ENCODE data around the gene RACK1. TPM values are rescaled to one million over a fixed set of nuclear protein-coding genes. Genes with fewer than 3 reads are reported as not detected.

The RACK1 gene
- total and polyA plus RNA-seq, 2 of the 4 experiments (the other 2 are of a cell fraction) = 4,263 to 9,350 TPM

DNA sequence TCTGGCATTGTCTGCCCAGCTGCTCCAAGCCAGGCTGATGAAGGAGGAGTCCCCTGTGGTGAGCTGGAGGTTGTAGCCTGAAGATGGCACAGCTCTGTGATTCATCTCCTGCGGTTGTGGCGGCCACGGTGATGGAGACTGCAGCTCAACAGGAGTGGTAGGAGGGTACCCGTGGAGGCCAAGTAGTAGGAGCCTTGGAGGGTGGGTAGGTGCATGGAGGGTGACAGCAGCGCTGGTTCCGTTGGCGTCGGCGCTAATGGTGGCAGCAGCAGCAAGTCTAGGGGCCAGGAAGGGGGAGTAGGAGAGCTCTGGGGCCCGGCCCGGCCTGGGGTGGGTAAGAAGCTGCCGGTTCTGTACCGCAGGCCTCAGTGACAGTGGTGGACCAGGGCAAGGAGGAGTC is 39.6 kb upstream of the RACK1 start:
- Histone ChIP-seq H3K56ac (ENCODE audit: extremely low read depth, insufficient read depth, low read length) (no peak overlapping the region), H2AK5ac (ENCODE audit: low read depth, low read length) (no peak overlapping the region), H3K9ac (ENCODE audit: low read depth, low read length) (no peak overlapping the region), H2BK15ac (ENCODE audit: low read depth, low read length) (no peak overlapping the region), H2BK120ac (ENCODE audit: low read depth, low read length) (no peak overlapping the region), H4K8ac (ENCODE audit: low read depth in 2 of 2, low read length in 2 of 2) (no peak overlapping the region), H3K4ac (ENCODE audit: low read depth, low read length) (no peak overlapping the region), H3K36me3 (ENCODE audit: control insufficient read depth, insufficient read depth, low read length) (no peaks in the 10 kb centered on the region), H2BK5ac (ENCODE audit: low read depth, low read length, poor library complexity, severe bottlenecking) (no peak overlapping the region), H2AFZ (replicated peaks; ENCODE audit: low read length, poor library complexity) (no peak overlapping the region), H3K9me1 (ENCODE audit: insufficient read depth, low read length) (no peaks in the 10 kb centered on the region), H4K5ac (ENCODE audit: low read depth, low read length) (no peak overlapping the region), H3K27ac (ENCODE audit: insufficient read depth, low read length) (no peak overlapping the region), H3K14ac (replicated peaks; ENCODE audit: low read depth, low read length) (no peak overlapping the region), H3K18ac (ENCODE audit: low read depth, low read length) (no peak overlapping the region), H4K91ac (ENCODE audit: insufficient read depth, low read depth, low read length) (no peak overlapping the region), H3K4me3 (ENCODE audit: insufficient read depth, low read depth, low read length) (no peak overlapping the region), H3K23ac (ENCODE audit: low read depth, low read length) (no peak overlapping the region), H2AK9ac (replicated peaks; ENCODE audit: low read depth, low read length, poor library complexity) (no peak overlapping the region), H3K4me2 (ENCODE audit: low read depth, low read length) (no peak overlapping the region), H2BK20ac (ENCODE audit: low read depth, low read length) (no peak overlapping the region), H4K20me1 (ENCODE audit: insufficient read depth, low read length) (no peaks in the 10 kb centered on the region), H3K4me1 (ENCODE audit: control insufficient read depth, insufficient read depth, low read length) (no peaks in the 10 kb centered on the region), H3K9me3 (ENCODE audit: control insufficient read depth, insufficient read depth, low read length) (no peaks in the 10 kb centered on the region), H3K27me3 (ENCODE audit: control insufficient read depth, insufficient read depth, low read length) (no peaks in the 10 kb centered on the region), H3K79me1 (ENCODE audit: low read depth in 1 of 2, low read length in 2 of 2) (no peaks in the 10 kb centered on the region)
- TF ChIP-seq POLR2A (IDR thresholded peaks at IDR 0.05; ENCODE audit: low read depth, low read length) (no peak), MXI1 (IDR thresholded peaks at IDR 0.05; ENCODE audit: borderline replicate concordance, low read depth, low read length) (no peak), RFX5 (IDR thresholded peaks at IDR 0.05; ENCODE audit: low read depth, low read length) (no peak), BHLHE40 (IDR thresholded peaks at IDR 0.05; ENCODE audit: low read depth, low read length) (no peak), RCOR1 (IDR thresholded peaks at IDR 0.05; ENCODE audit: insufficient replicate concordance, low read length) (no peak), FOS (IDR thresholded peaks at IDR 0.05; ENCODE audit: low read depth, low read length) (no peak), CEBPB (IDR thresholded peaks at IDR 0.05; ENCODE audit: low read depth, low read length) (no peak), MAZ (IDR thresholded peaks at IDR 0.05; ENCODE audit: borderline replicate concordance, low read depth, low read length) (no peak), ELK1 (IDR thresholded peaks at IDR 0.05; ENCODE audit: borderline replicate concordance, low read depth, low read length) (no peak), NFE2L2 (IDR thresholded peaks at IDR 0.05; ENCODE audit: low read depth, low read length) (no peak), RAD21 (IDR thresholded peaks at IDR 0.05; ENCODE audit: low read length) (no peak), MAFK (IDR thresholded peaks at IDR 0.05; ENCODE audit: low read depth, low read length) (no peak), SMC3 (IDR thresholded peaks at IDR 0.05; ENCODE audit: low read depth, low read length) (no peak)
- DNase-seq (no peak), ATAC-seq (ENCODE audit: low read depth) (no peak)
- dilution Hi-C loops (cut with HindIII; ENCODE audit: low sequenced_read_pairs, unreplicated experiment) = no loop called here
- no CpG with 5 or more reads among the region's 13 CpGs for WGBS, 2 experiments (ENCODE audit: extremely low coverage in 2 of 2, insufficient read length in 1 of 2)
- CTCF ChIA-PET = no interaction called here
- POLR2A ChIA-PET (ENCODE audit: unreplicated experiment) = no interaction called here
- no TSS peak for BruUV-seq (replicated peaks)
- intact Hi-C loops (cut with micrococcal nuclease) = no loop called here
- in situ Hi-C loops (cut with MboI; ENCODE audit: low sequenced_read_pairs) = no loop called here
